ENCODE results near the gene INTS15.

Gene INTS15

DNA sequence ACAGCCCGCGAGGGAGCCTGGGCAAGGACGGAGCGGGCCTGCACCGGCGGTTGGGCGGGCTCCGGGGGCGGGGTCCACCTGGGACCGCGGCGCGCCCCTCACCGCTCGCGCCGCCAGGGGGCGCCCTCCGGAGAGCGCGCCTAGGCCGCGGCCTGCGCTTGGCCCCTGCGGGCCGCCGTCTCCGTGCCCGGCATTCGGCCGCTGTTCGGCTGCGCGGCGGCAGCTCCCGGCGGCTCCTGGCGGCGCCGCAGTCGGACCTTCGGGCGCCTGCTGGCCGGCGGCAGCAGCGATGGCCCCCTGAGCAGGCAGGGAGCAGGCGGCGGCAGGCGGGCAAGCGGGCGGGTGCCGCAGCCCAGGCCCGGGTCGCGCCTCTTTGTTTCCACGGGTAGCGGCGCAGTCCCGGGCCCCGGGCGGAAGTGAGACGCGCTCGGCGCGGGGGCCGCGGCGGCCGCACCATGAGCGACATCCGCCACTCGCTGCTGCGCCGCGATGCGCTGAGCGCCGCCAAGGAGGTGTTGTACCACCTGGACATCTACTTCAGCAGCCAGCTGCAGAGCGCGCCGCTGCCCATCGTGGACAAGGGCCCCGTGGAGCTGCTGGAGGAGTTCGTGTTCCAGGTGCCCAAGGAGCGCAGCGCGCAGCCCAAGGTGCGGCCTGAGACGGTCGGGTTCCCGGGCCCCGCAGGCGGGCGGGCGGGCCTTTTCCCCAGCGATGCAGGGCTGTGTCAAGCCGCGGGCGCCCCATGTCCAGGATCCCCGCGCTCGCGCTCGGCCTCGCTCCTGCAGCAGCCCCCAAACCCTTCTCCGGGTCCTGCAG is at the start of gene INTS15:
INTS15 (plus strand) TSS at position 193 of the 816 bp plus-strand sequence; CDS start at position 456, 263 bp downstream.
- peak; percentile 86 for FAIRE-seq
- peak; percentile 91 for DNase-seq (ENCODE audit: insufficient read length, low spot score)

DNA sequence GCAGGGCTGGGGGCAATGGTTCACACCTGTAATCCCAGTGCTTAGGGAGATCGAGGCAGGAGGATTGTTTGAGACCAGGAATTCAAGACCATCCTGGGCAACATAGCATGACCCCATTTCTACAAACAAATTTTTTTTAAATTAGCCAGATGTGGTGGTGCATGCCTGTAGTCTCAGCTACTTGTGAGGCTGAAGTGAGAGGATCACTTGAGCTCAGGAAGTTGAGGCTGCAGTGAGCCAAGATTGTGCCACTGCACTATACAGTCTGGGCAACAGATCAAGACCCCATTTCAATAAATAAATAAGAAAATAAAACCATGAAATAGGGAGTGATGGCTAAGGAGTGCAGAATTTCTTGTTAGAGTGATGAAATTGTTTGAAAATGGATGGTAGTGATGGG is 47.5 kb upstream of the INTS15 start:
- no peak for FAIRE-seq
- DNase-seq (ENCODE audit: insufficient read length, low spot score): no peak

DNA sequence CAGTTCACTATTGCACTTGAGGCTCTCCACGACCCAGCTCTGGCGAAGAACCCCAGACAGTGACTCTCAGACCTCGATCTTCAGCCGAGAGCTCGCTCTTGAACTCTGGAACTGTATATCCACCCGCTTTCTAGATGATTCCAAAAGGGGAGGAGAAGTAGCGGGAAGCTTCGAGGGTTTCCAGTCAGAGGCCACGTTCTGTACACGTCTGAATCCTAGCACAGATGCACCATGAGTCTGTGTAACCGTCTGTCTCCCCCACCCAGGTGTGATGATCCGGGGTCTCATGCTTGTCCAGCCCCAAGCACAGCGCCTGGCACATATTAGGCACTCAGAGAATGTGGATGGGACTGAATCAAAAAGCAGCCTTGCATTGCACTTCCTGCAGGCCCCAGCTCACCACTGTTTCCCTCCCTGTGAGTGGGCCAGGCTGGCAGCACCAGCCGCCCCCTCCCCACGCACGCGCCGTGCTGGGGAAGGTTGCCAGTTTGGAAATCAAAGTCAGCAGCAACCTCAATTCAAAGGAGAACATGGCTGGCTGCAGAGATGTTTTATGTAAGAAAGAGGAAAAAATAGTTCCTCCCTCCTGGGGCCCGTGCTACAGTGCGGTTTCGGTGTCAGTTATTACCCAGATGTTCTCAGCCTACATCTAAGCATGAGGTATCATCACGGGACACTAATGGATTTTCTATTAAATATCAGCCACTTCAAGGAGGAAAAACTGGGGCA is 44.3 kb upstream of the INTS15 start:
- DNase-seq (ENCODE audit: insufficient read length, low spot score) (no peak), FAIRE-seq (peak; percentile 54)

DNA sequence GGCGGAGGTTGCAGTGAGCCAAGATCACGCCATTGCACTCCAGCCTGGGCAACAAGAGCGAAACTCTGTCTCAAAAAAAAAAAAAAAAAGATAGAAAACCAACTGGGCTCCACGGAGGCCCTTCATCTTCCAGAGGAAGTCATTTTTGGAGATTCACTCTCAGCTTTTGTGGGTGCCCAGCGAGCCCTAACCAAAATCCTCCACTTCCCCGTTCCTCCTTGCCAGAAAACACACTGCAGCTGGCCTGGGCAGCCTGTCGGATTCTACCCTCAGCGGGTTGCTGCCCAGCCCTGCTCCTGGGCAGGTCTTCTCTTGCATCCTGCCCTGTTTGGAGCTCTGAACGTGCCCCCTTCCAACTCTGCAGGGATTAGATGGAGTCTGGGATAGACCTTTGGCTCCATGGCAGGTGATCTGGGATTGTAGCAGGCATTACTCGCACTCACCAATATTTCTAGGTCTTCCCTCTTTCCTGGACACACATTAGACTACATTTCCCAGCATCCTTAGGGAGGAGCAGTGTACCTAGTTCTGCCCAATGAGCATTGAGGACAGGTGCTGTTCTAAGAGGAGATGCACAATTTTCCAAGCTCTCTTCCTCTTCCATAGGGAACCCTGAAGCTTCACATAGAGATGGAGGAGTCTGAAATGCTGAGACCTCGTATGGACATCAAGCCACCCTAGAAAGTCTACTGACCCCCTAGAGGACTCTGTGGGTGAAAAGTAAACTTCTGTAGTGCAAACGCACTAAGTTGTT is 43.1 kb upstream of the INTS15 start:
- FAIRE-seq: no peak
- DNase-seq (ENCODE audit: insufficient read length, low spot score): no peak

DNA sequence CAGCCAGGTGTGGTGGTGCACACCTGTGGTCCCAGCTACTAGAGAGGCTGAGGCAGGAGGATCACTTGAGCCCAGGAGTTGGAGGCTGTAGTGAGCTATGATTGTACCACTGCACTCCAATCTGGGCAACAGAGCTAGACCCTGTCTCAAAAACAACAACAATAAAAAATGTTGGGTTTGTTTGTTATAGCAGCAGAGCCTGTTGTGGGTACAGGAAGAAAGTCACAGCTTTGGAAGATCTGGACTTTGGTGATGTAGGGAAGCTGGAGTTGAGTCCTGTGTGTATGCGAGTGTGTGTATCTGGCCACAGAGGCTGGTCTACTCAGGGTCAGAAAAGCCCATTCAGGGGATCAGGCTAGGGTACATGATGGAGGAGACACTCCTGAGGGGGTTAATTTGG is 42.4 kb upstream of the INTS15 start:
- no peak for DNase-seq (ENCODE audit: insufficient read length, low spot score)
- FAIRE-seq: no peak

DNA sequence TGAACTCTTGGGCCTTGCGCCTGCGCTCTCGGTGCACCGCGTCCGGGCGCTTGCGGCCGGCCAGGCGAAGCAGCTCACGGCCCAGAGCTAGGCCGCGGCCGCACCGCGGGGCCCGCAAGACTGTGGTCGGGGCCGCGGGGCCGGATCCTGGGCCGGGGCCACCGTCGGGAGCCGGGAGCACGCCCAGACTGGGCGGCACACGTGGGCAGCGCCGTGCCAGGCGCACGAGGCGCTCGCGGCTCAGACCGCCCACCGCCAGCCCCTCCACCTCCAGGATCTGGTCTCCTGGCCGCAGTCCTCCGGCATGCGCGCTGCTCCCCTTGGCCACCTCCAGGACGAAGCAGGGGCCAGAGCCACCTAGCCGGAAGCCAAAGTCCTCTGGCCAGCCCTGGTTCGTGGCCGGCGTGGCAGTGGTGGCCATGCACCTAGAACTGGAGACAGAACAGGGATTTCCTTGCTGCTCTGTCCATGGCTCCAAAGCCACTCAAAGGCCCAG is 38.8 kb upstream of the INTS15 start, which contains the start of gene GRID2IP:
GRID2IP (minus strand) TSS at position 446 of the 496 bp plus-strand sequence; CDS start at position 421, 25 bp downstream.
- DNase-seq (ENCODE audit: insufficient read length, low spot score): no peak
- no peak for FAIRE-seq

DNA sequence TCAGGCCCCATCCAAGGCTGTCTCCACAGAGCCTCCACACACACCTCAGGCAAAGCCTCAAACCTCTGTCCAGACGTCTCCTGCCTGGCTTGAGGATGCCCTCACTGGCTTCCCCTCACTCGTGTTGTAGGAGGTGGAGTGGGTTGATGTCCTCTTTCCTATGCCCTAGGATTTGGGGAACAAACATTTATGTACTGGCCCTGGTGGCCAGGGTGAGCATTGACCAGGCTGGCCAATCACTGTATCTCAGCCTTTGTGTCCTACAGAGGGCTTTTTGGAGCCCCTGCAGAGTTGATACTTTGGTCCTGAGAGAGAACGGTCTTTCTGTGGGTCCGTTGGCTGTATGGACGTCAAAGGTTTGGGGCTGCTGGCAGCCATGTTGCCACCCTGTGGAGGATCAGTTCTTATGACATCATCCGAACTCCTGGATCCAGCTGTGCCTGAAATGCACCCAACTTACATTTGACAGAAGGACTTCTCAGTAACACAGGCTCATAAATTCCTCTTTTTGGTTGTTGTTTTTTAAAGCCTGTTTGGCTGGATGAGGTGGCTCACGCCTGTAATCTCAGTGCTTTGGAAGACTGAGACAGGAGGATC is 36.3 kb upstream of the INTS15 start:
- peak; percentile 77 for FAIRE-seq
- DNase-seq (ENCODE audit: insufficient read length, low spot score): no peak

DNA sequence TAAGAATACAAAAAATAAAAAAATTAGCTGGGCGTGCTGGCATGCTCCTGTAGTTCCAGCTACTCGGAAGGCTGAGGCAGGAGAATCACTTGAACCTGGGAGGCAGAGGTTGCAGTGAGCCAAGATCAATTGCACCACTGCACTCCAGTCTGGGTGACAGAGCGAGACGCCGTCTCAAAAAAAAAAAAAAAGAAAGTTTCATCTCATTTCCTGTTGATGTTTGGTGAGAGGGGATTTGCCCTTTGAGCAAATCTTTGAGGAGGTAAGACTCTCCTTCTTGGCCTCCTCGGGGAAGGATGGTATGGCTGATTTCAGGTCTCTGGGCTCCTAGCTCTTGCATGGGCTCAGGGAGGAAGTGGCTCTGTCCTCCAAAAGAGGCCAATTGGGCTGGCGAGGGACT is 35.0 kb upstream of the INTS15 start:
- DNase-seq (ENCODE audit: insufficient read length, low spot score): no peak
- FAIRE-seq: no peak

DNA sequence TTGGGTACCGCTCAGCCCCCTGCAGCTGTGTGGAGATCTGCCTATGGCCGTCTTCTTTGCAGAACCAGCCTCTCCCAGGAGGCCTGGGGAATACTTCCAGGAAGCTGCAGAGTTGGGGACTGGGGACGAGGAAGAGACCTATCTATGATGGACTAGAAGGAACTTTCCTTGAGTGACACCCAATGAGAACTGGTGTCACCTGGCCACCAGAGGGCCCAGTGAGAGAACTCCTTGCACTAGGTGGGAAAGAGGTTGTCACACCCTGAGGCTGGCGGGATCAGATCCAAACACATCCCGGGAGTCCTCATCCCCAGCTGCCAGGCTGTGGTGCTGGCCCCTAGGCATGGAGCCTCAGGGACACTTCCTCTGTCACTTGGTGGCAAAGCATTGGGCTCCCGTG is 33.6 kb upstream of the INTS15 start:
- no peak for DNase-seq (ENCODE audit: insufficient read length, low spot score)
- no peak for FAIRE-seq

DNA sequence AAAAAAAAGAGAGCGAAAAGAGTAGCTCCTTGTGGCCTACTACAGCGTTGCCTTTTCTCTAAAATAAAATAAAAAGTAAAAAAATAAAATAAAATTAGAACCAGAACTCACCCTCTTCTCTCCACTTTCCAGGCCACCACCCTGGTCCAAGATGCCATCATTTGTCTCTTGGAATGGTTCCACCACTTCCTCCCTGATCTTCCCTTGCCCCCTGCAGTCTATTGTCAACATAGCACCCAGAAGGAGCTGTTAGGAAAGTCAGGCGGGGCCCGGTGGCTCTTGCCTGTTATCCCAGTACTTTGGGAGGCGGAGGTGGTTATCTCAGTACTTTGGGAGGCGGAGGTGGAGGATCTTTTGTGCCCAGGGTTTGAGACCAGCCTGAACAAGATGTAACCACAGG is 31.0 kb upstream of the INTS15 start:
- DNase-seq (ENCODE audit: insufficient read length, low spot score) (peak; percentile 84), FAIRE-seq (no peak)

DNA sequence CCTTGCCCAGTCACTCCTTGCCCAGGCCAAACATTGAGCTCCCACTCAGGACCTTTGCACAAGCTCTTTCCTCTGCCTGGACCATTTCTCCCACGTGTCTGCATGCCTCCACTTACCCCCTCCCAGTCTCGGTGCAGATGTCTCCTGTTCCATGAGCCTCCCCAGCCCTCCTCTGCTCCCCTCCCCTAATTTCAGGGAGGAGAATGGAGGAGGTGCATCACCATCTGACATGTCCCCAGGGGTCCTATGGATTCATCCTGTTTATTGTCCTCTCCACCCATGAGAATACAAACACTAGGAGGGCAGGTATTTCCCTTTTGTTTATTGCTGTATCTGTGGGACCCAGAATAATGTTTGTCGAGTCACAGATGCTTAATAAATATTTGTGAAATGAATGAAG is 29.9 kb upstream of the INTS15 start:
- no peak for DNase-seq (ENCODE audit: insufficient read length, low spot score)
- peak; percentile 4 for FAIRE-seq

DNA sequence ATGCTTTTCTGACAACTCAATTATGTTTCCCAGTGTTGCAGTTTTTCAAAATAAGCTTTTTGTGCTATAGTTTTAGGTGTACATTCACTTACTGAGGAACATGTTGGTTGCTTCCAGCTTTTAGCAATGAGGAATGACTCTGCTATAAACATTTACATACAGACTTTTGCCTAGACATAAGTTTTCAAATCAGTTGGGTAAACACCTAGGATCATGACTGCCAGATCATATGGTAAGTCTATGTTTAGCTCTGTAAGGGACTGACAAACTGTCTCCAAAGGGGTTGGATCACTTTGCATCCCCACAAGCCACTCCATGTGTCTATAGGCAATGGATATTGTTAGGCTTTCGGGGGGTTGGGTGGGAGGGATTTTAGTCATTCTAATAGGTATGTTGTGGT is 27.7 kb upstream of the INTS15 start:
- DNase-seq (ENCODE audit: insufficient read length, low spot score) (no peak), FAIRE-seq (no peak)

DNA sequence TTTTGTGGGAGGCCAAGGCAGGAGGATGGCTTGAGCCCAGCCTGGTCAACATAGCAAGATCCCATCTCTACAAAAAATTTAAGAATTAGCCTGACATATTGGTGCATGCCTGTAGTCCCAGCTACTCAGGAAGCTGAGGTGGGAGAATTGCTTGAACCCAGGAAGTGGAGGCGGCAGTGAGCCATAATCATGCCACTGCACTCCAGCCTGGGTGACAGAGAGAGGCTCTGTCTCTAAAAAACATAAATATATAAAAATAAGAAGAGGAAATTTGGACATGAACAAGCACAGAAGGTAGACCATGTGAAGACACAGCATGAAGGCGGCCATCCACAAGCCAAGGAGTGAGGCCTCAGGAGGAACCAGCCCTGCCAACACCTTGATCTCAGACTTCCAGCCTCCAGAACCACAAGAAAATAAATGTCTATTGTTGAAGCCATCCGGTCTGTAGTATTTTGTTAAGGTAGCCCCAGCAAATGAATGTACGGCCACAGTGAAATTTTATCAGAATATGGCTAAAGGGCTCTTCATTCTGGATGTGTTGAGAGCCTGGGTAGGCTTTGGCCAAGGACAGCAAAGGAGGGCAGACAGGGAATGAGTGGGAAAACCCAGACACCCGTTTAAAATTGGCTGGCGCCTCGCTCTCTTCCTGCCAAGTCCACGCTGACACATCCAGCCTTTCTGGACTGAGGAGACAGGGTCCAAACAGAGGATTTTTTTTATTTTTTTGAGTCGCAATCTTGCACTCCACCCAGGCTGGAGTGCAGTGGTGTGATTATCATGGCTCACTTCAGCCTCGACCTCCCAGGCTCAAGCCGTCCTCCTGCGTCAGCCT is 25.7 kb upstream of the INTS15 start:
- no peak for FAIRE-seq

DNA sequence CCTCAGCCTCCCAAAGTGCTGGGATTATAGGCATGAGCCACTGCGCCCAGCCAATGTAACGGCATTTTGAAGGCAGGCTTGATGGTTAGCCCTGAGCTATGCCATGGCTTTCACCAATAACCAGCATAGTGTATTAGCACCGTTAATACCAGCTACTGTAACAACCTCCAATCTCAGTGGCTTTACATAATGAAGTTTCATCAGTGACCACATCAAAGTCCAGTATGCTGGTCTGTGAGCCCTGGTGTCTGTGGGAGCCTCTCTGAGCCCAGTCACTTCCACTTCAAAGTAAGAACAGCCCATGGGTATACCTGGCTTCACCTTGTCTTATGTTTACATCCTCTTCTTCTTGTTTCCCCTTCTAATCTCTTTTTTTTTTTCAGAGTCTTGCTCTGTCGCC is 24.2 kb upstream of the INTS15 start:
- no peak for FAIRE-seq
- no peak for DNase-seq (ENCODE audit: insufficient read length, low spot score)

More for the DNA sequence above, 25.7 kb upstream of the INTS15 start:
- DNase-seq (ENCODE audit: insufficient read length, low spot score): no peak

DNA sequence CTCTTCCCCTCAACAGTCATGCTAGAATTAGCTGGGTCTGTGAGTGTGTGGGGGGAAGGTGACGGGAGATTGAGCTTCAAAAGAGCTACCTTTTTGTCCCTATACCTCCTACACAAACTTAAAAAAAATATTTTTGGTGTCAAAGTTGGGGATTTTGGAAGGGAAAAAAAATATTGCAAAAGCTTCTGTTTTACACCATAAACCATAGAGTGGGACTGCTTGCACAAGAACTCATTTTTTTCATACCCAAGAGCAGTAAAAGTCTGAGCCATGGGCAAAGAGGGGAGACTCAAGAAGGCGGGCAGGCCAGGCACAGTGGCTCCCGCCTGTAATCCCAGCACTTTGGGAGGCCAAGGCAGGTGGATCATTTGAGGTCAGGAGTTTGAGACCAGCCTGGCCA is 21.9 kb upstream of the INTS15 start:
- DNase-seq (ENCODE audit: insufficient read length, low spot score) (no peak), FAIRE-seq (no peak)

DNA sequence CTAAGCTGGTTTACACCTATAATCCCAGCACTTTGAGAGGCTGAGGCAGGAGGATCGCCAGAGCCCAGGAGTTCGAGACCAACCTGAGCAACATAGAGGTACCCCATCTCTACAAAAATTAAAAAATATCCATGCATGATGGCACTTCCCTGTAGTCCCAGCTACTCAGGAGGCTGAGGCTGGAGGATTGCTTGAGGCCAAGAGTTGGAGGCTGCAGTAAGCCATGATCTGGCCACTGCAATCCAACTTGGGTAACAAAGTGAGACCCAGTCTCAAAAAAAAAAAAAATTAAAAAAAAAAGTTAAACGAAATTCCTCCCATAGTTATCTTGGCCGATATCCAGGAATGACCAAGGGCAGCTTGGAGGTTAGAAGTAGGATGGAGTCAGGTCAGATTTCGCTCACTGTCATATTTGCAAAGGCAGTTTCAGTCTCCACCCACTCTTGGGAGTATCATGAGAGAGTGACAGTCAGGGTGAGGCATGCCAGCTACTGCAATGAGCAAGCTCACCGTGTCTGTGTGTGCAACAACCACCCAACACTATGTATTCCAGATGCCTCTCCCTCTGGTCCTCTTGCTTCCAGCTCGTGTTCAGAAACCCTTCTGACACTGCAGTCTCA is 18.6 kb upstream of the INTS15 start:
- no peak for DNase-seq (ENCODE audit: insufficient read length, low spot score)
- FAIRE-seq: peak; percentile 62

DNA sequence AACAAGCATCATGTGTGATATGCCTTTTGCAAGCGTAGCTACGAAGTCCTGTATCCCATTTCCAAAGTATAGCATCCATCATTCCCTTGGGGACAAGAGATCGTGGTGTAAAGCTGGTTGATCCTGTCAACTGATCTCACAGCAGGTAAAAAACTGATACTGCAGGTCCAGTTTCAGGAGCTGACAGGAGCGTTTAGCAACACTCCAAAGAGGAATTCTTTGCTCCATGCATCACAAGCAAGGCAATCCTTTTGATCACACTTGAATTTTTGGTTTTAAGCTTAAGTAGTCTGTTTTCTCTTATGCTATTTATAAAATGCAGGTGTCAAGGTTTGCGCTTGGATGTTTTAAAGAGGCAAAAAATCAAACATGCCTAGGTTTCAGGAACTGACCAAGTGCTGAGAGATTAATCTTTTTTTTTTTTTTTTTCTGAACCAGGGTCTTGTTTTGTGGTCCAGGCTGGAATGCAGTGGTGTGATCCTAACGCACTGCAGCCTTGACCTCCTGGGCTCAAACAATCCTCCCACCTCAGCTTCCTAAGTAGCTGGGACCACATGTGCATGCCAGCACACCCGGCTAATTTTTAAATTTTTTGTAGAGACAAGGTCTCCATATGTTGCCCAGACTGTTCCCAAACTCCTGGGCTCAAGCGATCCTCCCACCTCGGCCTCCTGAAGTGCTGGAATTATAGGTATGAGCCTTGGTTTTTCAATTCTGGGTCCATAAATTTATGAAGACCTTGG is 14.4 kb upstream of the INTS15 start:
- FAIRE-seq (no peak), DNase-seq (ENCODE audit: insufficient read length, low spot score) (no peak)

DNA sequence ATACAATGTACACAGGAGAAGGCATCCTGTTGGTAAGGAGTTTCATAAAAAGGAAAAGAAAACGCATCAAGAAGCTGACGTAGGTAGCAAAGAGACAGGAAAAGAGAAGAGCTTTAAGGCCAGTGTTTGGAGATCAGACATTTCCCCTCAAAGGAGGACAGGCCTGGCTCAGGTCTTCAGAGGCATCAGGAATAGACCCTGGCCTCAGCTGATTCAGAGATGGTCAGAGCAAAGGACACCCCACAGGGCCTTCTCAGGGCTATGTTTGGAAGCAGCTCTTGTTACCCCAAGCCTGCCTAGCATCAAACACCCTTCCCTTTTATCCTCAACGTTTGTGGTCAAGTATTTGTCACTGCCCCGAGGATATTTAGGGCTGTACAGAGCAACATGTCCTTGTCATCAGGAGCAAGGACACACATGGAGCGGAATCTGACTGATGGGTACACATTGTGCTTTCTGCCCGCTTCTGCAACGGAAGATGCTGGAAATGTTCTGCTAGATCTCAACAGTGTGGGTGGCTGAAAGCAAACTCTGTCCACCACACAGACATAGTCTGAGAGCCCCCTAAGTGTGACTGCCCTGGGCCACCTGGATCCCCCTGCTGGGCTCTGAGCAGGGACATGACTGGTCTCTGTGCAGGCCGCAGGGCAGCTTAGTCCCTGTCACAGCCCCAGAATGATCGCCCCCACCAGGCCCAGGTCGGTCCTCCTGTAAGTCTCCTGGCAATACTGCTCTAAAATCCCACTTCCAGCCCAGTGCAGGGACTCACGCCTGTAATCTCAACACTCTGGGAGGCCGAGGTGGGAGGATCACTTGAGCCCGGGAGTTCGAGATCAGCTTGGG is 13.6 kb upstream of the INTS15 start:
- DNase-seq (ENCODE audit: insufficient read length, low spot score) (no peak), FAIRE-seq (no peak)
